ENCODE measurements around the gene SIPA1L3.
"Not testable (repeated sequence)": the region's sequence is repeated elsewhere in the genome, so short reads cannot be mapped to it uniquely, and the experiment has no call there.

The SIPA1L3 gene

GRCh38 chr19:38063928-38064327 is 156.9 kb downstream of the SIPA1L3 start:
- no peak overlapping the region for H3K4me3 ChIP-seq (ENCODE audit: low read depth, low read length)

- H3K4me3 ChIP-seq (ENCODE audit: low read depth, low read length): no peak overlapping the region
These were observed 157.8 kb downstream of the SIPA1L3 start for GRCh38 chr19:38064661-38065425.

GRCh38 chr19:38065775-38066174 is 158.8 kb downstream of the SIPA1L3 start:
- H3K4me3 ChIP-seq (ENCODE audit: low read depth, low read length): not testable (repeated sequence)

- H3K4me3 ChIP-seq (ENCODE audit: low read depth, low read length): no peak overlapping the region
These were observed 161.8 kb downstream of the SIPA1L3 start for GRCh38 chr19:38068826-38069225.

- H3K4me3 ChIP-seq (ENCODE audit: low read depth, low read length): no peak overlapping the region
These were observed 163.6 kb downstream of the SIPA1L3 start for GRCh38 chr19:38070573-38070972.

- not testable (repeated sequence) for H3K4me3 ChIP-seq (ENCODE audit: low read depth, low read length)
These were observed 164.0 kb downstream of the SIPA1L3 start for GRCh38 chr19:38071054-38071453.

- H3K4me3 ChIP-seq (ENCODE audit: low read depth, low read length): no peak overlapping the region
These were observed 164.6 kb downstream of the SIPA1L3 start for GRCh38 chr19:38071647-38072046.

- no peak overlapping the region for H3K4me3 ChIP-seq (ENCODE audit: low read depth, low read length)
These were observed 166.1 kb downstream of the SIPA1L3 start for GRCh38 chr19:38072776-38073750.

- no peak overlapping the region for H3K4me3 ChIP-seq (ENCODE audit: low read depth, low read length)
These were observed 167.1 kb downstream of the SIPA1L3 start for GRCh38 chr19:38073841-38074685.

GRCh38 chr19:38076337-38076736 is 169.3 kb downstream of the SIPA1L3 start:
- no peak overlapping the region for H3K4me3 ChIP-seq (ENCODE audit: low read depth, low read length)

GRCh38 chr19:38078302-38078930 is 171.4 kb downstream of the SIPA1L3 start:
- no peak overlapping the region for H3K4me3 ChIP-seq (ENCODE audit: low read depth, low read length)

GRCh38 chr19:38079926-38080380 is 172.9 kb downstream of the SIPA1L3 start:
- no peak overlapping the region for H3K4me3 ChIP-seq (ENCODE audit: low read depth, low read length)

GRCh38 chr19:38081547-38082255 is 174.7 kb downstream of the SIPA1L3 start:
- no peak overlapping the region for H3K4me3 ChIP-seq (ENCODE audit: low read depth, low read length)

GRCh38 chr19:38082256-38083118 is 175.5 kb downstream of the SIPA1L3 start:
- no peak overlapping the region for H3K4me3 ChIP-seq (ENCODE audit: low read depth, low read length)

GRCh38 chr19:38084196-38084595 is 177.2 kb downstream of the SIPA1L3 start:
- no peak overlapping the region for H3K4me3 ChIP-seq (ENCODE audit: low read depth, low read length)

- H3K4me3 ChIP-seq (ENCODE audit: low read depth, low read length): no peak overlapping the region
These were observed 182.4 kb downstream of the SIPA1L3 start for GRCh38 chr19:38089440-38089839.

GRCh38 chr19:38093154-38093553 is 186.1 kb downstream of the SIPA1L3 start:
- no peak overlapping the region for H3K4me3 ChIP-seq (ENCODE audit: low read depth, low read length)

- H3K4me3 ChIP-seq (ENCODE audit: low read depth, low read length): no peak overlapping the region
These were observed 186.6 kb downstream of the SIPA1L3 start for GRCh38 chr19:38093587-38093986.
